Measurements from ENCODE around the gene WDR87.
A peak's percentile ranks its signal among the peaks of the same experiment; 100 is the strongest.
"Not testable (repeated sequence)": the region's sequence is repeated elsewhere in the genome, so short reads cannot be mapped to it uniquely, and the experiment has no call there.

The WDR87 gene

DNA sequence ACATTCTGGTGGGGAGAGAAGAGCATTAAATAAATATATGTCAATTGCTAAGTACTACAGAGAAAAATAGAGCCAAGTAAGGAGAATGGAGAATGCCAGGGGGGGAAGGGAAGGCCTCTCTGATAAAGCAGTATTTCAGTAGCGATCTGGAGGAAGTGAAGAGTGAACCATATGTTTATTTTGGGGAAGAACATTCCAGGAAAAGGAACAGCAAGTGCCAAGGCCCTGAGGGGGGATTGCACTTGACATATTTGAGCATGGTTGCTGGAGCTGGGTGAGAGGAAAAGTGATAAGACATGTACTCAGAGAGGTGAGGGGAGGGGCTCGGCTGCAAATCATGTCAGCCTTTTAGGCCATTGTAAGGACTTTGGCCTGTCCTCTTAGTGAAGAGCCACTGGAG, 30.4 kb downstream of the WDR87 start:
- DNase-seq = no peak

DNA sequence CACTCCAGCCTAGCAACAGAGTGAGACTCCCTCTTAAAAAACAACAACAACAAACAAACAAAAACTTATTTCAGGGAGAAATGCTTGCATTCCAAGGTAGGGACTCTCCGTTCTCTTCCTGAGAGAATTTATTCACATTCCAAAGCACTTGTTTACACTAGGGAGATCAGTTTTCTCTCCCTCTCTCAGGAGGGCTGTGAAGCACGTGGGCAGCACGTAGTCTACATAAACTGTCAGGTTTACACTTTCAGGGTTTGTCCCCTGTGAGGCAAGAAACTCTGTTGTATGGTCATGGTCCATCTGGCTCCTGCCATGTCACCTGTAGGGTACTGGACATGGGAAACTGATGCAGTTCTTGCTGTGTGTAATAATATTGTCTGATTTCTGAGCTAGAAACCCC, 31.6 kb downstream of the WDR87 start:
- DNase-seq = no peak

DNA sequence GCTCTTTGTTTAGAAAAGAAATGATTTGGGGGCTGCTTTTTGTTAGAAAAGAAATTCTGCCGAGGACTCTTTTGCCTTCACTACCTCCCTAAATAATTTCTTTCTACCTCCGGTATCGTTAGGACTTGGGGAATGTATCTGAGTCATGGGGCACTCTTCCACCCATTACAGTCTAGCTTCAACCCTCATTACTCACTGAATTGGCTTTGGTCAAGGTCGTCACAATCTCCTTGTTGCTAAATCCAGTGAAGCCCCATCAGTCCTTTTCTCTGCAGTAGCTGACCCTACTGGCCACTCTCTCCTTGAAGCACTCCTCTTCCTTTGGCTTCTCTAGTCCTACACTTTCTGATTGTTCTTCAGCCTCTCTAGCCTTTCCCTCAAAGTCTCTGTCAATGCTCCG, 34.0 kb downstream of the WDR87 start:
- no peak for DNase-seq

DNA sequence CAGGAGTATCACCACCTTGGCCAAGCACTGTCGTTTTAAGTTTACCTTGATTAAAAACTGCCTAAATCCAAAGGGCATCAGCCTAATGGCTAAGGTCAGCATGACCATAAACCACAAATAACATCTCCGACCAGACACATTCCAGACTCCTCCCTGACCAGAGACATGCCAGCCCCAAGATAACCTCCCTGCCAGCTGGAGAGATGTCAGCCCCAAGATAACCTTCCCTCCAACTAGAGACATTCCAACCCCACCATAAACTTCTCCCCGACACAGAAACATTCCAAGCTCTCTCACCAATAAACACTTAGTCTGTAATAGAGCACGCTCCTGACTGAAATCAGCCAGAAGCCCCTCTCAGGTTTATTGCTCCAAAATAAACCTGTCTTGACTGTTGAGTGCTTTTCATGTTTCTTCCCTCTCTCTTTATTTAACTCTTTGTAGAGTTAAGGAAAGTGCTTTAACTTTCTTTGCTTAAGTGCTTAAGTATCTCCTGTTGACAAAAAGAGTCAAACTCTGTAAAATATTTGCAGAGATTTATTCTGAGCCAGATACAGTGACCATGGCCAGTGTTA, 36.5 kb downstream of the WDR87 start:
- no peak for DNase-seq

DNA sequence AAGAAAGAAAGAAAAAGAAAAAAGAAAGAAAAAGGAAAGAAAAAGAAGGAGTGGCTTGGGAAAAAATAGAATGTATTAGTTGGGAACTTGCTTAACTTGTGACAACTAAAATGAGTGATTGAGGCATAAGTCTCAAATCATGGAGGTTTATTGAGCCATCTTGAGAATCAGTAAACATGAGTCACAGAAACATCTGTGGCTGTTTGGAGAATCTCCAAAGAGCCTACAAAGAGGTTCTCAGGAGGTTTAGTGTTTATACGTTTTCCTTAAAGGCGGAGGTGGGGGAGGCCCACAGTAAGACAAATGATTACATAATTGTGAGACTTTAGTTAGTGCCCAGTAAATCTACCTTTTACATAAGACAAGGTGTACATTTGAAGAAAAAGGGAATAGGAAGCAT, 38.6 kb downstream of the WDR87 start:
- DNase-seq = no peak

DNA sequence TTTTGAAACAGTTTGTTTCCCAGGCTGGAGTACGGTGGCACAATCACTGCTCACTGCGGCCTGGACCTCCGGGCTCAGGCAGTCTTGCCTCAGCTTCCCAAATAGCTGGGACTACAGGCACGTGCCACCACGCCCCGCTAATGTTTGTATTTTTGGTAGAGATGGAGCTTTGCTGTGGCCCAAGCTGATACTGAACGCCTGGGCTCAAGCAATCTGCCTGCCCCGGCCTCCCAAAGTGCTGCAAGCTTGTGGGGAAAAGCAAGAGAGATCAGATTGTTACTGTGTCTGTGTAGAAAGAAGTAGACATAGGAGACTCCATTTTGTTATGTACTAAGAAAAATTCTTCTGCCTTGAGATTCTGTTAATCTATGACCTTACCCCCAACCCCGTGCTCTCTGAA, 40.5 kb downstream of the WDR87 start:
- DNase-seq = not testable (repeated sequence)

DNA sequence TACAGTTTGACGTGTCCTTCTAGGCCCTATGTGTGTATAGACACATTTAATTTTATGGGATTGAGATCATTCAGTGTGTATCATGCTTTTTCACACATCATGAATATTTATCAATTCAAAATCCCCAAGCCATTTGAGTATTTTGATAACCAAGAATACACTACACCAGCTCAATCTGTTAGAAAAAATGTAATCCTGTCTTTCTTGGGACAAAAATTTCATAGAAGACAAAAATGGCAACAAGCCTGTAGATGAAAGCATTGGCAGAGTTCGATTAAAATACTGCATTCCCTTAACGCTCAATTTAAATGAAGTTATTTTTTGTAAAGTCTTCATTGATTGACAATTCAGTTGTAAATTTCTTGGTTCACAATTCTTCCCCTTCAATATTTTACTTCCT, 41.9 kb downstream of the WDR87 start:
- DNase-seq = no peak

DNA sequence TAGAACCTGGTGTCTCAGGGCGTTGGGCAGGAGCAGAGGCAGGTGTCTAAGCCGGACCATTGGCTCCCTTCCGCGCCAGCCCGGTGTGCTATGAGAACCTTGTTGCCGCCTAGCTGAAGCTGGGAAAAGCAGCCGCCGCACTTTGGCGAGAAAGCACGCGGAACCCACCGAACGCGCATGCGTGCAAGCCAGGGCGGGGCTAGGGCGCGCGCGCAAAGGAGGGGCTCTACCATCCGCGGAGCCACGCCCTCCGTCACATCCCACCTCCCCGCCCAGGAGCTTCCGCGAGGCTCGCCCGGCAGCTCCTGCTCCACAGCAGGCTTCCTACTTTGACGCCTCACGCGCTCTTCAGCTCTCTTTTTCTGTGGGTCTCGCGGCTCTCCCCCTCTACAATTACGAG, 51.3 kb downstream of the WDR87 start:
- DNase-seq = peak; percentile 69

DNA sequence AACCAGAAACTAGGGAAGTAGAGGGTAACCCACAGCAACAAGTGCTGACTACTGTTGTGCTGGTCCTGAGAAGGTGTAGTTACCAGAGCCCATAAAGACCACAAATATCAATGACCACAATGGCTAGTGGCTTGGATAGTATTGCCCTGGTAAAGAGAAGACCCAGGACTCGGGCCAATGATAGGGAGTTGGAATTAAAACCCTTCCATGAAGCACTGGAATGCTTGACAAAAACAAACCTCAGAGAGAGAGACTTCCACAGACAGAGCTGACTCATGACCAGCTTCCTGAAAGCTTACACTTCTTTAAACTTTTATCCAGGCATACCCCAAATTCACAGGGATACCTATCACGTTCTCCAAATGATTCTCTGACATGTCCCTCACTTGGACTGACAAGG, 60.5 kb downstream of the WDR87 start:
- peak; percentile 13 for DNase-seq

Measured in fibroblast of skin of back (primary cell).